Nephron progenitor cell (in vitro differentiated cells): Measurements from ENCODE around the gene SLC41A3.

Experiments used
- DNase-seq: peaks from one replicate; pipeline ENCODE4 v3.0.0; 2021
- H3K27ac Mint-ChIP-seq: 2 replicates; pipeline ENCODE4 v1.8.0; 2021; ENCODE audit warnings: mild to moderate bottlenecking, moderate library complexity, mixed read lengths
- H3K27me3 Mint-ChIP-seq: 2 replicates; pipeline ENCODE4 v1.8.0; 2021; ENCODE audit warnings: mild to moderate bottlenecking, low read depth, mixed read lengths; ENCODE audit not compliant: poor library complexity
- H3K36me3 Mint-ChIP-seq: 2 replicates; pipeline ENCODE4 v1.8.0; 2021; ENCODE audit warnings: low read depth, mixed read lengths
- H3K4me1 Mint-ChIP-seq: 2 replicates; pipeline ENCODE4 v1.8.0; 2021; ENCODE audit warnings: mixed read lengths
- H3K4me3 Mint-ChIP-seq: 2 replicates; pipeline ENCODE4 v1.8.0; 2021; ENCODE audit warnings: mild to moderate bottlenecking, moderate library complexity, mixed read lengths
- H3K9me3 Mint-ChIP-seq: 2 replicates; pipeline ENCODE4 v1.8.0; 2021; ENCODE audit warnings: mild to moderate bottlenecking, moderate library complexity, mixed read lengths
- TF ChIP-seq, protein P1 (sequence below): fragments of 200-600 bp; sonication (generic); IDR thresholded peaks from 2 replicates; pipeline ENCODE4 v1.5.0; 2021; ENCODE audit warnings: antibody characterized with exemption

SLC41A3 gene

DNA sequence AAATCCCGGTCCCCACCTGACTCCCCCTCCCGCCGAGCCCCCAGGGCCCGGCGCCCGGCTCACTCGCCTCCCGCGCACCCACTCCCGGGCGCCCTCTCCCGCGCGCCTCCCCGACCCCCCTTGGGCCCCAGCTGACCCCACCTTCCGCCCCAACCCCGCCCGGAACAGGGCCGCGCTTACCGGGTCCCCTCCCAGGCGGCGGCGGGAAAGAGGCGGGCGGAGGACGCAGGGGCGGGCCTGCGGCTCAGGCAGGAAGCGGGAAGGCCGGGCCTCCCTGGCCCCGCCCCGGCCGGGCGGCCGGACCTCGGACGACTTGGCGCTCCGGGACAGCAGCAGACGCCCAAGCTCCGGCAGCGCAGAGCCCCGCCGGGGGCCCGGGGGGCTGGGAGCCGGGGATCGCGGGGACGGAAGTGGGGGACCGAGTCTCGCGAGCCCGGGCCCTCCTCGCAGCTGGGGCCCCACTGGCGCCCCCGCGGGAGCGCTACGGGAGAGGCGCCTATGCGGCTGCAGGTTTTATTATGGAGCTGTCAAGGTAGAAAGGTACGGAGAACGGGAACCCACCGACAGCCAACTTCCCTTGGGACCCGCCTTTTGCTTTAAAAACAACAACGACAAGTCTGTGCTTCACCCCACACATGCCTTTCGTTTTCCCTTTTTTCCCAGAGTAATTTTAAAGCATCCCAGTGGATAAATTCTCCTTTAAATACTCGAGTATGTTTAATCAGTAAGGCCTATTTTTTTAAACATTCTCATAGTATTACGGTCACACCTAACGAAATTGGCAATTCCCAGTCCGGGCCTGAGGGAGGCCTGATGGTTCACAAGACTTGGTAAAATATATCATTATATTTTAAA lies at the start of gene SLC41A3:
SLC41A3 (minus strand) TSS at position 212 of the 855 bp plus-strand sequence. CDS start 15,905 bp downstream, outside the sequence.
- TF ChIP-seq, protein P1, sequence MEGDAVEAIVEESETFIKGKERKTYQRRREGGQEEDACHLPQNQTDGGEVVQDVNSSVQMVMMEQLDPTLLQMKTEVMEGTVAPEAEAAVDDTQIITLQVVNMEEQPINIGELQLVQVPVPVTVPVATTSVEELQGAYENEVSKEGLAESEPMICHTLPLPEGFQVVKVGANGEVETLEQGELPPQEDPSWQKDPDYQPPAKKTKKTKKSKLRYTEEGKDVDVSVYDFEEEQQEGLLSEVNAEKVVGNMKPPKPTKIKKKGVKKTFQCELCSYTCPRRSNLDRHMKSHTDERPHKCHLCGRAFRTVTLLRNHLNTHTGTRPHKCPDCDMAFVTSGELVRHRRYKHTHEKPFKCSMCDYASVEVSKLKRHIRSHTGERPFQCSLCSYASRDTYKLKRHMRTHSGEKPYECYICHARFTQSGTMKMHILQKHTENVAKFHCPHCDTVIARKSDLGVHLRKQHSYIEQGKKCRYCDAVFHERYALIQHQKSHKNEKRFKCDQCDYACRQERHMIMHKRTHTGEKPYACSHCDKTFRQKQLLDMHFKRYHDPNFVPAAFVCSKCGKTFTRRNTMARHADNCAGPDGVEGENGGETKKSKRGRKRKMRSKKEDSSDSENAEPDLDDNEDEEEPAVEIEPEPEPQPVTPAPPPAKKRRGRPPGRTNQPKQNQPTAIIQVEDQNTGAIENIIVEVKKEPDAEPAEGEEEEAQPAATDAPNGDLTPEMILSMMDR = no peak
- H3K4me1 Mint-ChIP-seq = peaks cover 10% of the 10 kb centered on the region

DNA sequence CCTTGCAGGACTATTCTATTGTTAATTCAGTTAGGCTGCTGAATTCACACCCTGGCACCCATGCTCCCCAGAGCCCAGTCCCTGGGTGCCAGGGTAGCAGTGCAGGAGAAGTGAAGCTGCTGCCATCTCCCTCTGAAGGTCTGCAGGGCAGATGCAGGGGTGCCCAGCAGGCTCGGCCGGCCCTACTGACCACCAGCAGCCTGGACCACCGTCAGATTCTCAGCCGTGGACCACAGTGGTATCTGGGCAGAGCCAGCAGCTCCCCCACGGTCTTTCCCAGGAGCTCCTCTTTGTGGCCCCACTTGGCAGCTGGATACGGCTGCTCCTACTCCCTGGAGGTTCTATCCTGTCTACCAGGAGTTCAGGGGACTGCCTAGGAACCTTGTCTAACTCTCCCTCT lies 49.7 kb upstream of the SLC41A3 start:
- no peaks in the 10 kb centered on the region for H3K36me3 Mint-ChIP-seq
- H3K4me3 Mint-ChIP-seq = no peak overlapping the region
- no peak overlapping the region for H3K27ac Mint-ChIP-seq
- H3K27me3 Mint-ChIP-seq = peaks cover 23% of the 10 kb centered on the region
- H3K4me1 Mint-ChIP-seq = peaks cover 23% of the 10 kb centered on the region
- H3K9me3 Mint-ChIP-seq = no peaks in the 10 kb centered on the region
- TF ChIP-seq, protein P1 = no peak
- no peak for DNase-seq

More for the DNA sequence above, at the start of gene SLC41A3:
- Mint-ChIP-seq H3K4me3 (peak within 1 kb of the TSS; percentile 90), H3K27me3 (no peaks in the 10 kb centered on the region), H3K27ac (no peak within 1 kb of the TSS), H3K36me3 (peaks cover 28% of the 10 kb centered on the region), H3K9me3 (peaks cover 58% of the 10 kb centered on the region)
- DNase-seq = peak; percentile 90

DNA sequence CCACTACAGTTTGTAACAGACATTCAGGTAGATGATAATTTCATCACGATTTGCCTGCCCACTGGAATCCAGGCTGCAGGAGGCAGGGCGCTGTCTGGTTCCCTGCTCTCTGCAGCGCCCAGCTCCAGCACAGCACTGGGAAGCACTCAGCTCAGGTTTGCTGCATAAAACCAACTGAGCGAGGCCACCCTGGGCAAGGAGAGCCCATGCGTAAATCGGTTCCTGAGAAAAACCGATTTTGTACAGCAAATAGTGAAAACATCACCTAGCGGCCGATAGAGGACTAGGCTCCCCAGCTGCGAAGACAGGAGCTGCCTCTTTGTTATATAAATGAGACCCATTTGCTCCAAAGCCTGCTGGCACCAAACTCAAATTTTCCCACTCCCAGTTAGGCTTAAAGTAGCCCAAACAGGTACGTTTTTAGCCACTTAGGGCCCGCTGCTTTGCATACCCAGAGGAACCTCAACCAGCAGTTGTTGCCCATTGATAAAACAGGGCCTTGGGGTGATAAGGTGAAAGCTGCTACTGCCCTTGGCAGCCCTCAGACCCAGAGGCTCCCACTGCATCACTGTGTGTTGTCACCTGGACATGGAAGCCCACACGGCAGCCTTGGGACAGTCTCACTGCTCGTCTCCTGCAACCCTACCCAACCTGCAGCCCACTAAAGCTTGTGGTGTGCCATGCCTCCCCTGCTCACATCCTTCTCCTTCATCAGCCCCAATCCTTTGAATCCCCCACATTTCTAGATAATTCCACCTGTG lies 49.0 kb upstream of the SLC41A3 start:
- no peak overlapping the region for H3K27ac Mint-ChIP-seq
- H3K27me3 Mint-ChIP-seq = peaks cover 18% of the 10 kb centered on the region
- TF ChIP-seq, protein P1 = peak; percentile 44
- peaks cover 23% of the 10 kb centered on the region for H3K4me1 Mint-ChIP-seq
- H3K36me3 Mint-ChIP-seq = no peaks in the 10 kb centered on the region
- peak overlapping the region; percentile 20 for H3K4me3 Mint-ChIP-seq
- H3K9me3 Mint-ChIP-seq = no peaks in the 10 kb centered on the region
- DNase-seq = peak; percentile 28

DNA sequence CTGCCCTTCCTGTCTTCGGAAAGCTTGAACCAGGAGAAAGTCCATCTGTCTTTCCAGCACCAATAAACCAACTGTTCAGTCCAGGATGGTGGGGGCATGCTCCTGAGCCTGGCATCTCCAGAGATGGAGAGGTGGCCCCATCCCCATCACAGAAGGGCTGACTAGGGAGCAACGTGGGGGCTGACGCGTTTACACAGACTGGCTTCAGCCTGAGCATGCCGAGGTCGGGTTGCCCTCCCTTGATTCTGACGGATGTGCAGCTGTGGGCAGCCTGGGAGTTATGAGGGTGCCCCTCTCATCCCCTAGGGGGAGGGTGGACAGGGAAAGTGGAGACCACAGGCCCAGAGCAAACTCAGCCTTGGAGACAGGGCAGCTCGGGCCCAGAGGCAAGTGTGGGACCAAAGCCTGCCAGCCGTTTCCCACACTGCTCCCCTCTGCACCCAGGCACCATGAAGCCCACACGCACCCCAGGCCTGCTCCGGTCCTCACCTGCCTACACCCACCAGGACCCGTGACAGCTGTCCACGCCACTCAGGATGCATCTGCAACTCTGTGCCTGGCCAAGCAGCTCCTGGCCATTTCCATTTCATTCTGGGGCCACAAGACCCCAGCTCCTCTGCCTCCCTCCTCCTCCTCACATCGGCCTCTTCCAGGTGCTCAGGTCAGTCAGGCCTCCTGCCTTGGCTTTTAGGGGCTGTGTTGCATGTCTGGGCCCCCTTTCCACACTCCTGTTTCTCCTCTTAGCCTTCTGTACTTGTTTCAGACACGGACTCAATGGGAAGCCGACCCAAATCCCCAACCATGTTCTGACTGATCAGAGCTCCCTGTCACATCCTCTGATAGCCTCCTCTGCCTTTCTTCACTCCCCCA lies 48.2 kb upstream of the SLC41A3 start:
- TF ChIP-seq, protein P1 = no peak
- peaks cover 15% of the 10 kb centered on the region for H3K27me3 Mint-ChIP-seq
- H3K4me3 Mint-ChIP-seq = peak overlapping the region; percentile 20
- no peaks in the 10 kb centered on the region for H3K36me3 Mint-ChIP-seq
- H3K27ac Mint-ChIP-seq = no peak overlapping the region
- peaks cover 23% of the 10 kb centered on the region for H3K4me1 Mint-ChIP-seq
- peak; percentile 1 for DNase-seq
- H3K9me3 Mint-ChIP-seq = no peaks in the 10 kb centered on the region

DNA sequence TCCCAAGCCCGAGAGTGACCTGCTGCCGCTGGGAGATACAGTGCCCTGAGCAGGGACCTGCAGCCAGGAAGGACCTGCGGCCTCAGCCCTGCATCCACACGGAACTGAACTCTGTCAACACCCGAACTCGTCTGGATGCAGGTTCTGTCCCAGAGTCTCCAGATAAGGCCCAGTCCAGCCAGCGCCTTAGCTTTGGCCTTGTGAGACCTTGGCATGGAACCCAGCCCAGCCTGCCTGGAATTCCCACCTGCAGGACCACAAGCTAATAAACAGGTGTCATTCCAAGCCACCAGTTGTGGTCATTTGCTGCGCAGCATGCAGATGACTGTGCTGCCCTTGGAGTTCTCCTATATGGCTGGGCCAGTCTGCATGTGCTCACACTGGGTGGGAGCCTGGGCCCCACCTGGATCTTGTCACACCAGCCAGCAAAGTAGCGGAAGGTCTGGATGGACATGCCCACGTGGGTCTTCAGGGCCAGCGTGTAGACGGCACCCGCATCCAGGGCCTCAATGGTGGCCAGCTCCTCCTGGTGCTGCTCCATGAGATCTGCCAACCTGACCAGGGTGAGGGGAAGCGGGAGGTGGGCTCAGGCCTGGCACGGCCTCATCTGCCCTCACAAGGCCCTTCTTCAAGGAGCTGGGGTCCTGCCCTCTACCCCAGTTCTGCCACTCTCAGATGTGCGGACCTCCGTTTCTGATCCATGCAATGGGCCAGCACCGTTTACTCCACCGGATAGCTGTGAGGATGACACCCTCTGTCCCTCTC lies 47.2 kb upstream of the SLC41A3 start:
- TF ChIP-seq, protein P1 = no peak
- H3K9me3 Mint-ChIP-seq = no peaks in the 10 kb centered on the region
- H3K27me3 Mint-ChIP-seq = peaks cover 17% of the 10 kb centered on the region
- H3K36me3 Mint-ChIP-seq = no peaks in the 10 kb centered on the region
- no peak overlapping the region for H3K4me3 Mint-ChIP-seq
- no peak for DNase-seq
- no peak overlapping the region for H3K27ac Mint-ChIP-seq
- H3K4me1 Mint-ChIP-seq = peaks cover 30% of the 10 kb centered on the region
